ENCODE results near the gene HDAC4. TPM values are rescaled to one million over a fixed set of nuclear protein-coding genes. Genes with fewer than 3 reads are reported as not detected.

Gene HDAC4
- total RNA-seq, 1 experiment from 2014 or later = 6.4 TPM

DNA sequence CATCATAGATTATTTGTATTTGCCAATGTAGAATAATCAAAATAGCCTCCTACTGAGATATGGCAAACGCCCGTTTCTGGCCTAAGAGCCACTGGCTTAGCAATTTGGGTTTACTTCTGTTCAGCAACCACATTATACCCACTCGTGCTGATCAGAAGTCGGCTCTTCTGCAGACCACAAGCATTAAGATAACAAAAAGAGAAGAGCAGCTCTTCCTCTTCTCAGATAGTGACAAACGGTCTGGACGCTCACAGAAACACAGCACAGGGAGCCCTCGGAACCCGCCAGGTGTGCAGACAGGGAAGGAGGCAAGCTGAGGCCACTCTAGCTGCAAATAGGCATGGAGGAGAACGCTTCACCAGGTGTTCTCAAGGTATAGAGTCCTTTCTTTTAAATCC, 164.0 kb downstream of the HDAC4 start:
- DNase-seq (ENCODE audit: low spot score) = no peak

DNA sequence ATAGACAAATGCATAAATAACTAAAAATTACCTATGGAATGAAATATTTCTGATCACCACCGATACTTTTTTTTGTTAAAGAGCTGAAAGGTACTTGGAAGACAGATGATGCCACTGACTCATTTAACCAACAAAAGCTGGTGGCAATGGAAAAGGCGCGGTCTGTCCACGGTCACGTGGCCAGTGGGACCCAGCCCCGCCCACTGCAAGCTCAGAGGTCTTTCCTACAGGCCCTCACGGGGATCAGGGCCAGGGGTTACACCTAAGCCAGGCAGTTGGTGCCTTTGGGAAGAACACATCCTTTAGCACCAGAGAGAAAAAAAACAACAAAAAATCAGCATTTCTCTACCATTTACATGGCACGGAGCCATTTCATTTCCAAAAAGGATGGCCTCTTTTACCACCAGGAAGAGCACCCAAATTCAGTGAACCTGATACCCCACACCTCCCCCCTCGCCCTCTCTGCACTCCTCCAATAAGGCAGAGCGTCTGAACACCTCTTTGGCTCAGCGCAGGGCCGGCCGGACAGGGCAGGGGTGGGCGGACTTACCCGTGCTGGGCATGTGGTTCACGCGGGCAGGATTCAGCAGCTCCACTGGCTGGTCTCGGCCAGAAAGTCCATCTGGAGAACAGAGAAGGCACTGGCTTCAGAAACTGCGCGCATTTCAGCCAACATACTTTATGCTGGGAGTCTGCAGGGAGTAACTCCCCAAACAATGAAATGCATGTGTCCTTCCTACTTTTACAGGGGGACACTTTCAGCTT, 164.6 kb downstream of the HDAC4 start:
- no peak for DNase-seq (ENCODE audit: low spot score)

DNA sequence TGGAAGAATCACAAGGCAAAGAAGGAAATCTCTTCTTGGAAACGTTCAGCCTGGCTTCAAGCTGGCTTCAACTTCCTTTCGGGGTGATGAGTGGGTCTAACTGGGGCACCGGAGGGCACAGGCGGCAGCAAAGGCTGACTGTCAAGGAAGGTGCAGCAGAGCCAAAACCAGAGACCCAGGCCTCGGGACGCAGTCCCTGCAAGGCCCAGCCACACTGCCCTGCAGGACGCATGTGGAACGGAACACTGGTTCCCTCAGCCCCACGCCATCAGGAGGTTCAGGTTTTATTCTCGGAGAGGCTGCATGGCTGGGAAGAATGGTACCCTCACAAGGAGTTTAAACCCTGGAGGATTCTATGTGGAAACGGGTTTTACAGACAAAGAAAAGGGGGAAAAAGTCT, 165.5 kb downstream of the HDAC4 start:
- DNase-seq (ENCODE audit: low spot score) = no peak

DNA sequence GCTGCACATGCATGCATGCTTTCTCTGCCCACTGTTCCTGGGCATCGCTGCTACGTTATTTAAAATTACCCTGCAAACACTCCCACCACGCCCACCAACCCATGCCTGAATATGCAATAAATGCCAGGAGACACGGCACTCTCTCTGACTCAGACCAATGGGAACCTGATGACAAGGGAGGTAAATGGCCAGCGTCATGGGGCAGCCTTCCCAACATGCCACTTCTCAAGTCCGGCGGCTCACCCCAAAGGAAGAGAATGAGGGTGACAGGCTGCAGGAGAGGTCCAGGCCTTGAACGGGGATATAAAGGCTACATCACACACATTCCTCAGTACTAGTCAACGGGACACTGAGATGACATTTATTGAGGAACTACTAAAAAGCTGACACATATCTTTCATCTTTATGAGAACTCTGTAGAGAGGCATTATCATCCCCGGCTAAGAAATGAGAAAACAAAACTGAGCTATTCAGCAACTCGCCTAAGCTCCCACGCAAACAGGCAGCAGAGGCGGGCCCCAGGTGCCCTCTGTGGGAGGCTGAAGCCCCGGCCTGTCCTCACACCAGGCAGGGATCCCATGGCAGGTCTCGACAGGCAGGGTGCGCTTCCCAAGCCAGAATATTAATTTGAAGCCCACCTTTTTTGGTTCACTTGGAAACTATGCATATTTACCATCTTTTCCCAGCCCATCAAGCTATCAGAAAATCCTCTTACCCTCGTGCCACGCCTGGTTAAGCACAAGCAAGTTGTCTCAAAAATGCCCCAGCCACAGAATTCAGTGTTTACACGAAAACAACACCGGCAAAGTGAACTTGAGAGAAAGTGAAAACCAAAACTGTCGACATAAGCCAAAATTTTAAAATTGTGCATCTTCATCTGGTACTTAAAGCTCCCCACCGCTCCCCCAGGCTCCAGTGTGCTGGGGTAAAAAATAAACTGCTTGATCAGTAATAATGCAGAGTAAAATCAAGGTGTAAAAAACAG, 166.3 kb downstream of the HDAC4 start:
- no peak for DNase-seq (ENCODE audit: low spot score)

DNA sequence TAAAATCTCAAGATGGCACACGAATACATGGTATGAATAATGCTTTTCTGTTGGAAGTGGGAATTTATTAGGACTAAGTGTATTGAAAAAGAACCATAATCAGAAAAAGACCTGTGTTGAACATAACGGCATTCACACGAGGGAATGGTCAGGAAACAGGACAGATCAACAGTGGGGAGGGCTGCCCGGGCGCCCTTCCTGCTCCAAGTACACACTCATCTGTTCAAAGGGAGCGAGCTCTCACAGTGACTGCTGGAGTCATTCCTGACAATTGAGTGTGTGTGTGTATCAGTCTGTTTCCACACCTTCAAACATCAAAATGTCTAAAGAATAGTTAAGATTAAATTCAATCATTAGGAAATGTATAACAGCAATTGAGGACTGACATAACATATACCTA, 167.2 kb downstream of the HDAC4 start:
- DNase-seq (ENCODE audit: low spot score) = no peak

GRCh38 chr2:239232195-239232578, 168.6 kb downstream of the HDAC4 start:
- no peak for DNase-seq (ENCODE audit: low spot score)

- no peak for DNase-seq (ENCODE audit: low spot score)
These were observed 169.3 kb downstream of the HDAC4 start for GRCh38 chr2:239231231-239232194.

DNA sequence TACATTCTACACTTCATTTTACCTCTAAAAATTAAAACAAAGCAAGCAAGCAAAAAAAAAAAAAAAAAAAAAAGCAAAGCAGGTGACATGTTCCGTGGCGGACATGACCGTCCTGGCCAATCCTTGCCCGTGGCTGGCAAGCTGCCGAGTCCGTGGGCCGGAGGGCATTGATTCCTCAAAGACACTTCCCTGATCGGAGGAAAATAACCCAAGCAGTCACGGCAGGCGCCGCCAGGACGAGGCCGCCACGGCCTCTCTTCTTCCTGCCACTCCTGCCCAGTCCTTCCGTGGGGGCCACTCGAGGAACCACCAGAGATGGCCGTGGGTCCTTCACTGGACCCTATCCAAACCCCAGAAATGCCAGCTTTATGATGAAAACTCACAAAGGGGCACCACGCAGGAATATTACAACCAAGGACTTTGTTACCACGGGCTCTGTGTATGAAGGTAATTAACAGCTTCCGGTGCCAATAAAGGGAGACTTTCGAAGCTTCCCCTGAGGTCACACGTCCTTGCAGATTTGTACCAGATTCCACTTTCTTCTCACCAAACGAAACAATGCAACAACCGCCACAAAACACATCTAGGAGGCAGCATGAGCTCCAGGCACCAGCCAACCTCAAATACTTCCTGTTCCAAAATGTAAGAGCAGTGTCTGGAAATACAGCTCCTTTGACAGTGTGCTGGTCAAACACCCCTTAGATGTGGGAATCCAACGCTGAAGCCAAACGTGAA, 170.3 kb downstream of the HDAC4 start:
- DNase-seq (ENCODE audit: low spot score) = no peak

GRCh38 chr2:239229545-239230279, 171.1 kb downstream of the HDAC4 start:
- DNase-seq (ENCODE audit: low spot score) = no peak

DNA sequence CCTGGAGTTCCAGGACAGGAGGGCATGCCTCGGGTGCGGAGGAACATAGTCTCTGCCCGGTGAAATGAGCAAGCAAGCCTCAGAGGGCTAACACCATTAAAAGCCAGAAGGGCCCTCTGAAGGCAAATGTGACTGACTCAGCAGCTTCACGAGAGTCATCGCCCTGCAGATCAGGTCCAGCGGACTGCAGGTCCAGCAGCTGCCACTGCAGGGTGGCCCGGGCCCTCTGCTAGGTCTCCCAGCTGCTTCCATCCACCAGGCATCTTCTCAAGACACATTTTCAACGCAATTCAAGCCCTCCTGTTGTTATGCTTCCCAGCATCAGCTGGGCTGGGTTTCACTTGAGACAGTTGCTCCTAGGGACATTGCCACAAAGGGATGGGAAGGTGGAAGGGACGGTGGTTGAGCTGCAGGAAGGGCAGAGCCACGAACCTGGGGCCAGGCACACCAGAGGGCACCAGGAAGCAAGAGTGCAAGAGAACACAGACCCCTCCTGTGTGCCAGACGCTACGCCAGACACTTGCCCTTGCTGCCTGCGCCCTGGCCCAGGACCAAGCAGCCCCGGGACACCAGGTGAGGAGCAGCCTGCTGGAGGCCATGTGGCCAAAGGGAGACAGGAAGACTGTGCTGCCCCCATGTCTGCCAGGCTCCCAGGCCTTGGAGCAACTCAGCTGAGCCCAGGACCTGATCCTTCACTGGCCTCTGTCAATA, 173.0 kb downstream of the HDAC4 start:
- DNase-seq (ENCODE audit: low spot score) = no peak

DNA sequence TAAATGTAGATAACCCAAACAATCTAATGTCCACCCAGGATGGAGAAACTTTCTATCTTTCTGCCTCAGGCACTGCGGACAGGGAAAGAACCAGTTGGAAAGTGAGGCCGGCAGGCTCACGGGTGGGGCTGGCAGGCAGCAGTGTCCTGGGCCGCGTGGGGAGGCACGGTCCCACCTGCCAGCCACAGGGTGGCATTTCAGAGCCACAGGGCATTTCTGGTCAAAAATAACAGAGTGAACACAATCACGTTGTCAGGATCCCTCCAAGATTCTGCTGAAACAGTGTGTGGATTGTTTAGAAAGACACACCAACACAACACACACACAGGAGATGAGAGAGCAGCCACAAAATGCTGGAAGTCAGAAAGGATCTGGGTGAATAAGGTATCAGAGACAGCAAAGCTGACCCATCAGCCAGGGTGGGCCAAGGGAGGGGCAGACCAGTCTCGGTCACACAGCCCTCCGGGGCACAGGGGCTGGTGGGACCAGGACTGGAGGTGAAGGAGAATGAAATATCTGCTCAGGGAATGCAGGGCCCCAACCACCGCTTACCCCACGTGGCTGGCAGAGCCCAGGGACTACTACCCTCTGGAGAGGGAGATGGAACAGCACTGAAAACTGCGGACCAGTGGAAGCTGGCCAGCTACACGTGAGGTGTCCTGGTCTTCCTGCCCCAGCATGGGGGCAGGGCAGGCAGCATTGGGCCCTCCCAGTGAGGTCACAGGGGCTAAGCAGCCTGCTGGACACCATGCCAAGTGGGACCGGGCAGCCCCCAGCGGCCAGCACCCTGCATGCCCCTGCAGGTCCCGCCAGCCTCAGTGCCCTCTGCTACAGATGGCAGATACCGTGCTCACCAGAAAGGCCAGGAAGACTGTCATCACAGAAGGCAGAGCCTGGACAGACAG, 173.9 kb downstream of the HDAC4 start:
- no peak for DNase-seq (ENCODE audit: low spot score)

DNA sequence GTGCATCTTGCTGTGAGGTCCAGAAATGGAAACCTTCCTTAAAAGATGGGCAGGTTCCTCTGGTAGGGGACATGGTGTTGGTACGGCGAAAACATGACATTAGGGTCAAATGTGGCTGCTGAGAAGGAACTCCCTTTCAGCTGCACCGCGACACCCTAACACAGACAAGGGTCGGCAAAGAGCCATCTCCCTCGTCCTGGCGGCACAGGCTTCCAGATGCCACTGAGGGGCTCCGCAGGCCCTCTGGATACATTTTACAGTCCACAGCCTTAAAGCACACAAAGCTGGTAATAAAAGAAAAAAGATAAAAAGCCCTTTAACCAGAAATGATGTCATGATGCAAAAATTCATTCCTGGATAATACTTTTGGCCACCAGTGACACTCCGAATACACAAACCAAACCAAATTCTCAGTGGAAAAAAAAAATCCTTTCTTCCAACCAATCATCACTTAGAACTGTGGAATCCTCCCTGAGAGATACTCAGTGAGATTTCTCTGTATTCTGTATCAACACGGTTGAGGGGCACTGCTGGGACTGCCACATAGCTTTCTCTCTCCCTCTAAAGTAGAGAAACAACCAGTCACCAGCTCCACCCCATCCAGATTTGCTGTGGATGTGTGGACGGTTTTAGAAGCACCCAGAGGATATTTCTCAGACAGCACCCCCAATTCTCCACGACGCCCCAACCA, 174.8 kb downstream of the HDAC4 start:
- peak; percentile 41 for DNase-seq (ENCODE audit: low spot score)

- DNase-seq (ENCODE audit: low spot score) = no peak
These were observed 175.4 kb downstream of the HDAC4 start for GRCh38 chr2:239225371-239225851.

- DNase-seq (ENCODE audit: low spot score) = no peak
These were observed 175.9 kb downstream of the HDAC4 start for GRCh38 chr2:239224955-239225354.

DNA sequence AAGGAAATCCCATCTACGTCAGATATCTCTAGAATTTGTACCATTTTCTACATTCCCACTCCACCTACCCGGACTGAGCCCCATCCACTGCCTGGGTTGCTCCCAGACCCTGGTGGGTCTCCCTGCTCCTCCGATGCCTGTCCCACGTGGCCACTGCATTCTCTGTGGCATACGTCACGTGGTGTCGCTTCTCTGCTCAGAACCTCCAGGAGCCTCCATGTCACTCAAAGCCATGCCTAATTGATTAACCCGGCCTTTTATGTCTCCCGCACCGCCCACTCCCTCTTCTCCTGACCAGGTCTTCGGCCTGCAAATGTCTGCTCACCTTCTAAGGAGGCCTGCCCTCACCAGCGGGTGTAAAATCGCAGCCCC, 176.6 kb downstream of the HDAC4 start:
- DNase-seq (ENCODE audit: low spot score) = no peak

GRCh38 chr2:239223310-239224198, 177.3 kb downstream of the HDAC4 start:
- no peak for DNase-seq (ENCODE audit: low spot score)

Data from H4 (cell line).